Measurements from ENCODE around the gene PRKCSH.
"Not testable (repeated sequence)": the region's sequence is repeated elsewhere in the genome, so short reads cannot be mapped to it uniquely, and the experiment has no call there.

The PRKCSH gene

DNA sequence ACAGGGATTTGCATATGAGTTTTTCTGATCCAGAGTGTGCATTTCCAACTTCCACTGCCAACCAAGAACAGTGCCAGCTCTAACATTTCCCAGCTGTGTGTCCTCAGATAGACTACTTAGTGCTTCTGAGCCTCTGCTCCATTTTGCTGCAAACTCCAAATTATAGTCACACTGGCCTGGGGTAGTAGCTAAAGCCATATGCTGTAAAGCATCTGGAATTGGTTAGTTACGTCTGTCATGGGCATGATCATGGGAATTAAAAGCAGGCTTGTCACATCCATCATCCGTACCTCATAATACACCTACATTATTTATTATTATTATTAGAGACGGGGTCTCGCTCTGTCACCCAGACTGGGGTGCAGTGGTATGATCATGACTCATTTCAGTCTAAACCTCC, 38.3 kb downstream of the PRKCSH start:
- peaks cover 17% of the 10 kb centered on the region for H3K27me3 Mint-ChIP-seq
- H3K9me3 Mint-ChIP-seq = no peaks in the 10 kb centered on the region
- H3K4me1 Mint-ChIP-seq = peaks cover 6% of the 10 kb centered on the region
- no peaks in the 10 kb centered on the region for H3K36me3 Mint-ChIP-seq
- no peak for ATAC-seq
- no peak overlapping the region for H3K4me3 Mint-ChIP-seq
- no peak overlapping the region for H3K27ac Mint-ChIP-seq

DNA sequence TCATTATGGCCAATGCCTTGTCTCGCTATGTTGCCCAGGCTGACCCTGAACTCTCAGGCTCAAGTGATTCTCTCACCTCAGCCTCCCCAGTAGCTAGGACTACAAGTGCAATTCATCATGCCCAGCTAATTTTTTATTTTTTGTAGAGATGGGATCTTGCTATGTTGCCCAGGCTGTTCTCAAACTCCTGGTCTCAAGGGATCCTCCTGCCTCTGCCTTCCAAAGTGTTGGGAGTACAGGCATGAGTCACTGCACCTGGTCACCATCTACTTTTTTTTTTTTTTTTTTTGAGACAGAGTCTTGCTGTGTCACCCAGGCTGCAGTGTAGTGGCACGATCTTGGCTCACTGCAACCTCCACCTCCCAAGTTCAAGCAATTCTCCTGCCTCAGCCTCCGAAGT, 39.9 kb downstream of the PRKCSH start:
- not testable (repeated sequence) for ATAC-seq, H3K9me3 Mint-ChIP-seq, H3K36me3 Mint-ChIP-seq, H3K27ac Mint-ChIP-seq, H3K4me3 Mint-ChIP-seq
- Mint-ChIP-seq H3K4me1 (peaks cover 13% of the 10 kb centered on the region), H3K27me3 (peaks cover 25% of the 10 kb centered on the region)

DNA sequence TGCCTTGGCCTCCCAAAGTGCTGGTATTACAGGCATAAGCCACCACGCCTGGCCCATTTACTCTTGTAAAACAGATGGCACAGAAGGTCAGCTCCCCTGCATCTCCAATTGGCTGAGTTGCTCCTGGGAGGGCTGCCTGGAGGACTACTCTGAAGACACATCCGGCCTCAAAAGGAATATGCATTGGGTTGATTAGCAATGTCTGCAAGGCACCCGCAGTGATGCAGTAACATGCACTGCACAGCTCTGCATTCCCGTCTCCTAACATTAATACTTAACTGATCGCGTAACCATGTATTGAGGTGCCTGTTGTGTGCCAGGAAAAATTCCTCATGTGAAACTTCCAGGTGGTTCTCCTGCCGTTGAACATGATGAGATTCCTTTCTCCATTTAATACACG, 40.4 kb downstream of the PRKCSH start:
- H3K4me1 Mint-ChIP-seq = peaks cover 13% of the 10 kb centered on the region
- ATAC-seq = no peak
- H3K9me3 Mint-ChIP-seq = no peaks in the 10 kb centered on the region
- no peak overlapping the region for H3K4me3 Mint-ChIP-seq
- no peak overlapping the region for H3K27ac Mint-ChIP-seq
- H3K36me3 Mint-ChIP-seq = no peaks in the 10 kb centered on the region
- H3K27me3 Mint-ChIP-seq = peaks cover 26% of the 10 kb centered on the region

DNA sequence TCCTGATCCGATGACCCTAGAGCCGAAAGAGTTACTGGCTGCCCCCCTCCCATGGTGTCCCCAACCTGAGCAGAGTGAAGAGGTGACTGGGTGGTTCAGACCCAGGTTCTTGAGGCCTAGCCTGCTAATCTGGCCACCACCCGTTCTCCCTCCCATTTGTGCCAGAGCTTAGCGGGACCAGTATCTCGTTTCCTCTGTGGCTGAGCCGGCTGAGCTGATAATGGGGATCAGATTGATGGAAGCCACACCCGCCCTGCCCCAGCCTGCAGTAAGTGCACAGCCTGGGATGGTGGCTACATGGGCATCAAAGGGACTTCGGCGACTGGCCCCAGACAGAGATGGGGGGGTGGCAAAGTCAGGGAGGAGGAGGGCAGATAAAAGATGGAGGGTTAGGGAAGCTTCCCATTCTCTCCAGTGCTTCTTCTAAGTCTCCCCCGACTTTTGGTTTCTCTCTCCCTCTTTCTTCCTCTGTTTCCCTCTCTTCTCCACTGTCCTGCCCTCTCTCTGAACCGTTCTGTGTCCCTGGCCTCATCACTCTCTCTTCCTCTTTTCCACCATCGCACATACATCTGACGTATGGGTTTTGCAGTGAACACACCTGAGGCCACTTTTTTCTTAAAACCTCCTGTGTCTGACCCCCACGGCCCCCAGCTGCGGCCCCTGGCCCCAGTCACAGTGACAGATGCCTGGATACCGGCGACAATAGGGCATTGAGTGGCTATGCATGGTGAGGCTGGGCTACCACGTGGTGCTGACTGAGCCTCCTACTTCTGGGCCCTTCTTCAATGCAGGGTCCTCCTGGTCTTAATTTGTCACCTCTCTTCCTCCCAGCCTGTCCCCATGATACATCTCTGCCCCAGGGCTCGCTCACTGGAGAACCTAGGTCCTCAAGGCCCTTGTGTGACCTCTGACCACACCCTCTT, 43.0 kb downstream of the PRKCSH start:
- Mint-ChIP-seq H3K9me3 (no peaks in the 10 kb centered on the region), H3K4me3 (no peak overlapping the region), H3K27ac (peak overlapping the region; percentile 0), H3K36me3 (no peaks in the 10 kb centered on the region), H3K4me1 (peaks cover 35% of the 10 kb centered on the region), H3K27me3 (peaks cover 38% of the 10 kb centered on the region)
- ATAC-seq = no peak

DNA sequence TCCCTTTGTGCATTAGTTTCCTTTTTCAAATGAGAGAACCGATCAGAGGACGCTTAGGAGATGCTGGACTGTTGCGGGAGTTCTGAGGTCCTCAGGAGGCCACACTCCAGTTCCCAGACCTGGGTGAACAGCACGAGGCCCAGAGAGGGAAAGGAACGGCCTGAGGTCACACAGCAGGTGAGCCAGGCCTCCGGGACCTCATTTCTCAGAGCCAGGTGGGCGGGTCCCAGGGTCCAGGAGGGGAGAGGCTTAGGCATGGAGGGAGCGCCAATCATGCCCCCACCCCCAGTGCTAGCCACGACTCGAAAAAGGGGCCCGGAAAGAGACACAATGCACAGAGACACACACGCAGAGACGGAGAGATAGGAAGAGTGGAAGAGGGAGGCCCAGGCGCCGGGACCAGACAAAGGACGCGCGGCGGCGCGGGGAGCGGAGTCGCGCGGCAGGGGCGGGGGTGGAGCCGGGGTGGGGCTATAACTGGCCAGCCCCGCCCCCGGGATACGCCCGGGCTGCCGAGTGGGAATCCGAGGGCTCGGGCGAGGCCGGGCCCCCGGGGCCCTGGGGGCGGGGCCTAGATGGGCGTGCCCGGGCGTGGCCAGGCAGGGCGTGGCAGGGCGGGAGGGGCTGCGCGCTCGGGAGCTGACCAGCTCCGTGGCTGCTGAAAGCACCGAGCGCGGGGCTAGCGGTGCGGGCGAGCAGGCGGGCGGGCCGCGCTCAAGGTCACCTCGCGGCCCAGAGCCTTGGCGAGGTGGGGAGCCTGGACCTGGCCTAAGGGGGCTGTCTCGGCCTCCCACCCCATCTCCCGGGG, 43.9 kb downstream of the PRKCSH start:
- peaks cover 5% of the 10 kb centered on the region for H3K36me3 Mint-ChIP-seq
- peak overlapping the region; percentile 0 for H3K27ac Mint-ChIP-seq
- ATAC-seq = no peak
- peaks cover 38% of the 10 kb centered on the region for H3K27me3 Mint-ChIP-seq
- H3K4me1 Mint-ChIP-seq = peaks cover 35% of the 10 kb centered on the region
- H3K4me3 Mint-ChIP-seq = peak overlapping the region; percentile 49
- no peaks in the 10 kb centered on the region for H3K9me3 Mint-ChIP-seq

DNA sequence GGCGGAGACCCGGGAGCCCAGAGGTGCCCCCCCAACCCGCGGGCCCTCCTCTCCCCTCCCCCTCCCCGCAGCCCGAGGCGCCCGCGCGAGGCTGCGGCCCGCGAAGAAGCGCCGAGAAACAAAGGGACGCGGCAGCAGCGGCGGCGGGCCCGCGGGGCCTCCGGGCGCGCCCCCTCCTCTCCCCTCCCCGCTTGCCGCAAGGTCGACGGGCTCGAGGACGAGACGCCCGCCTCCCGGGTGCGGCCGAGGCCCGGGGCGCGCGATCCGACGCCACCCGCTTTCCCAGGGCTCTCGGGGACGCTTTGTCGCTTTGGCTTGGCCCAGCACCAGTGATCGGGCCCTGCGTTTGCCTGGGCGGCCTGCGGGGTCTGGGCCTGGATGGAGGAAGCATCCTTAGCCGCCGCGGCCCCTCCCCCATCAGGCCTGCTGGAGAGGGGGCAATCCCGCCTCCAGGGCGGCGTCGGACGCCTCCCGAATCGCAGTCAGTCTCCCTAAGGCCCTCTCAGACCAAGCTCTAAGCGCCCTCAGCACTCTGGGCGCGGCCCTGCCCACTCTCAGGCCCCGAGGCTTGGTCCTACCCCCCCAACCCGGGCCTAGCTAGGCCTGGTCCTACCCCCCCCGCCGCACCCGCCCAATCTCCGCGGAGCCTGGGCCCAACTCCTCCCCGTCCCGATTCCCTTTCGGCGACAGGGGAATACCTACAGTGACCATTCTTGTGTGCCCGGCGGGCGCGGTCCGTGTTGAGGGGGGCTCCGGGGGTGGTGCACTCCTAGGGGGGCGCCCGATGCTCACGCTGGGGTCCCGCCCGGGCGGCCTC, 44.7 kb downstream of the PRKCSH start:
- Mint-ChIP-seq H3K4me1 (peaks cover 35% of the 10 kb centered on the region), H3K9me3 (no peaks in the 10 kb centered on the region), H3K27ac (no peak overlapping the region), H3K4me3 (no peak overlapping the region), H3K27me3 (peaks cover 38% of the 10 kb centered on the region), H3K36me3 (peaks cover 9% of the 10 kb centered on the region)
- no peak for ATAC-seq

DNA sequence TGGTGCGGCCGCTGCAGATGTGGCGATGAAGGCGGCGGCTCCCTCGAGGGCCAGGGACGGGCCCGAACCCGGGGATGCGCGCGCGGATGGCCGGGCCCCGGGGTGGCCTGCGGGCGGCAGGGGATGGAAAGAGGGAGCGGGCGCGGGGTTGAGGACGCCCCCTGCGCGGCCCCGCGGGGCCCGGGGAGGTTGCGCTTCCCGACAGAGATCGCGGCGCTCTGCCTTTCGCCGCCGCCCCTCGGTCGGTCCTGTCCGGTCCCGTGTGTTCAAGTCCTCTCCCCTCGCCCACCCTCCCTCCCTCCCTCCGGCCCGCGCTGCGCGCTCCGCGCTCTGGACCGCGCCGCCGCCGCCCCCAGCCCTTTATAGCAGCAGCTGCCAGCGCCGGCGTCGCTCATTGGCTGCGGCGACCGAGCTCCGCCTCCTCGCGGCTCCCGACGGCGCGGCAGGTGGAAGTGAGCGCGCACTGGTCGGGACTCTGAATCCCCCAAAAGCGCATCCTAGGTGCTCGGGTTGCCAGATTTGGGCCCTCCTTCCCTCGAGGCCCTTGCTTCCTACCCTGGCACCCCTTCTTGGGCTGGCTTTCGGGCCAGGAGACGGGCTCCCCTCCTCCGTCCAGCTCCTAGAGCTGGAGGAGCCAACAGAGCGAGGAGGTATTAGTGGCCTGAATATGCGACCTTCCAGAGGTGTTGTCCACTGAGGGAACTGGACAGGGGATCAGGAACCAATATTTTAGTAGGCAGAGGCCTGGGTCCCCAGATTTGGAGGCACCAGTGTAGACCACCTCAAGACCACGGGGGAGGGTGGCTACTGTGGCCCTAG, 45.5 kb downstream of the PRKCSH start, which contains the start of gene ELAVL3:
TSS of gene ELAVL3 (minus strand) at position 332 of the 819 bp plus-strand sequence. CDS start 438 bp downstream, outside the sequence.
- H3K27ac Mint-ChIP-seq = no peak within 1 kb of the TSS
- peaks cover 38% of the 10 kb centered on the region for H3K27me3 Mint-ChIP-seq
- peaks cover 16% of the 10 kb centered on the region for H3K36me3 Mint-ChIP-seq
- ATAC-seq = no peak
- H3K4me1 Mint-ChIP-seq = peaks cover 35% of the 10 kb centered on the region
- H3K9me3 Mint-ChIP-seq = no peaks in the 10 kb centered on the region
- H3K4me3 Mint-ChIP-seq = peak within 1 kb of the TSS; percentile 81

DNA sequence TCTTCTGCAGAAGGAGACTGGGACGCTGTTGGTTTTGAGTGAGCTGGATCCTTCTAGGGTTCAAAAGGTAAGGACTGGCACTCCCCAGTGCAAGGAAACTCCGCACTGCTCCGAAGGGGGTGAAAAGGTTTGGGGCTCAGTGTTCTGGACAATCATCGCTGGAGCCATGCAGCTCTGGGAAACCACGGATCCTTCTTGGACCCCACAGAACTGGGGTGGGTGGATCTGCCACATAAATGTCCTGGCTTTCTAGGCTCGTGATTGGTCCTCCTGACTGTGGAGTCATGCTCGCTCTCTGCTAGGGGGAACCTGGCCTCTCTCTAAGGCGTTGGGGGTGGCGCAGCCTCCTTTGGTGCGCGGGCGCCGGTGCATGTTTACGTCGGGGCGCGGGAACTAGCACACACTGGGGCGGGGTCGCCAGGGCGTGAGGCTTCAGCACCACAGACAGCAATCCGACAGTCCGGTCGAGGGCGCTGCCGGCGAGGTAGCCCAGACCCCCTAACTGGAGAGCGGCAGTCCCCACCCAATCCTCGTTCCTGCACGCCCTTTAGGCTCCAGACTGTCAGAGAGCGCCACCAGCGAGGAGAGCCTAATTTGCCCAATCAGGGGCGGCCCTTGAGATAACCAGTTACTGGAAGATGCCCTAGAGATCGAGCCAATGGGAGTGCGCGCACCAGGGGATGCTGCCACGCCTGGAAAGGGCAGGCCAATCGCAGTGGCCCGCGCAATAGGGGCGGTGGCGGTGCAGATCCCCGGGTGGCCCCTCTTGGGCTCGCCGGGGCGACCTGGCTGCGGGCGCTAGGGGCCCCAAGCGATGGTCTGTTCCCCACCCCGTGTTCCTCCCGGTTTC, 46.3 kb downstream of the PRKCSH start:
- peaks cover 38% of the 10 kb centered on the region for H3K27me3 Mint-ChIP-seq
- peak overlapping the region; percentile 88 for H3K27ac Mint-ChIP-seq

DNA sequence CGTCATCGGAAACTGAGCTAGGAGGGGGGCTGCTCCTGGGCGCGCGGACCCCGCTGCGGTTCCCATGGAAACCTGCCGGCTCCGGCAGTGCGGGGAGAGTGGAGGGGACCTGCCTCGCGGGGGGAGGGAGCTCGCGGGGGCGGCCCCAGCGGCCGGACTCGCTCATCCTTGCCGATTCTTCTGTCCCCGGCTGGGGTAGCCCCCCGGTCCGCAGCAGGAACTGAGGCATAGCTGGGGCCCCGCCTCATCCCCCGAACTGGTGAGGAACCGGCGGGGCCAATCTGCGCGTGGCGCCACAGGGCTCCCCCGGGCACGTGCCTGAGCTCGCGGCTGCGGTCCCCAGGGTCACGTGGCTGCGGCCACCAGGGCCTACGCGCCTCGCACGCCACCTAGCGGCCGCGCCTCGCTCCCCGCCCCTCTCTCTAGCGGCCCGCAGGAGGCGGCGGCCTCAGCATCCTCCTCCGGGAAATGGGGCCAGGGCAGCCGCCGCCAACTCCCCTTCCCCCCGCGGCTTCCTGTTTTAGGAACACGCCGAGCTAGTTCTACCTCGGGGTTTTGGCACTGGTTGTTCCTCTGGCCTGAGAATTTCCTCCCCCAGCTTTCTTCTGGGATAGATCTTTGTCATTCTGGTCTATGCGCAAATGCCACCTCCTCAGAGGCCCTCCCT, 47.1 kb downstream of the PRKCSH start:
- Mint-ChIP-seq H3K9me3 (no peaks in the 10 kb centered on the region), H3K4me3 (peak overlapping the region; percentile 81), H3K4me1 (peaks cover 35% of the 10 kb centered on the region), H3K36me3 (peaks cover 23% of the 10 kb centered on the region), H3K27me3 (peaks cover 38% of the 10 kb centered on the region), H3K27ac (peak overlapping the region; percentile 88)
- ATAC-seq = peak; percentile 85

More for the DNA sequence above, 46.3 kb downstream of the PRKCSH start:
- Mint-ChIP-seq H3K4me3 (peak overlapping the region; percentile 81), H3K4me1 (peaks cover 35% of the 10 kb centered on the region), H3K36me3 (peaks cover 16% of the 10 kb centered on the region), H3K9me3 (no peaks in the 10 kb centered on the region)
- peak; percentile 82 for ATAC-seq

DNA sequence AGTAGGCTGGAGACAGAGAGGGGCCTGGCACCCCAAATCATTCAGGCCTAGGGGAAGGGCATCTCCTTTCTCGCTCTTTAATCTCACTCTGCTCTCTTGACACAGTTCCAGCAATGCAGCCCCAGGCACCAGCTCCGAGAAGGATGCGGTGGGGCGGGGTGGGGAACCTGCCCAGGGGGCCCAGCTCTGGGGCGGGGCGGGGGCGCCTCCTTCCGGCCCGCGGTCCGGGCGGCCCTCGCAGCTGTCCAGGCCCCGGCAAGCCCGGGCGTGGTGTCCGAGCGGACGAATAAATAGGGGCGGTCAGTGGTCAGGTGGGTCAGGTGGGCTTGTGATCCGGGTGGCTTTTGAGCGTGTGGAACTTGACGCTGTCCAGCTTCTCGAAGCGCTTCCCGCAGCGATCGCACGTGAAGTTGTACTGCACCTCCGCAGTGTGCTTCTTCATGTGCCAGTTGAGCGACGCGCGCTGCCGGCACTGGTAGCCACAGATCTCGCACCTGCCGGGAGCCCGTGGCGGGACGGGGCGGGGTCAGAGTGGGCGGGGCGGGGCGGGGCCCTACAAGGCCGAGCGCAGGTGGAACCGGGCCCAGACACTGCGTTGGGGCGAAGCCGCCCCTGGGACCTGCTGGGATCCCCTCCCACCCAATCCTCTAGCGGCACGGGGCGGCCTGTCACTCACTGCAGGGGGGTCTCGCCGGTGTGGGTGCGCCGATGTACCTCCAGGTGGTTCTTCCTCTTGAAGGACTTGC, 48.1 kb downstream of the PRKCSH start:
- Mint-ChIP-seq H3K4me3 (no peak overlapping the region), H3K27ac (peak overlapping the region; percentile 88), H3K27me3 (peaks cover 33% of the 10 kb centered on the region), H3K9me3 (no peaks in the 10 kb centered on the region), H3K36me3 (peaks cover 25% of the 10 kb centered on the region), H3K4me1 (peaks cover 31% of the 10 kb centered on the region)
- ATAC-seq = no peak

DNA sequence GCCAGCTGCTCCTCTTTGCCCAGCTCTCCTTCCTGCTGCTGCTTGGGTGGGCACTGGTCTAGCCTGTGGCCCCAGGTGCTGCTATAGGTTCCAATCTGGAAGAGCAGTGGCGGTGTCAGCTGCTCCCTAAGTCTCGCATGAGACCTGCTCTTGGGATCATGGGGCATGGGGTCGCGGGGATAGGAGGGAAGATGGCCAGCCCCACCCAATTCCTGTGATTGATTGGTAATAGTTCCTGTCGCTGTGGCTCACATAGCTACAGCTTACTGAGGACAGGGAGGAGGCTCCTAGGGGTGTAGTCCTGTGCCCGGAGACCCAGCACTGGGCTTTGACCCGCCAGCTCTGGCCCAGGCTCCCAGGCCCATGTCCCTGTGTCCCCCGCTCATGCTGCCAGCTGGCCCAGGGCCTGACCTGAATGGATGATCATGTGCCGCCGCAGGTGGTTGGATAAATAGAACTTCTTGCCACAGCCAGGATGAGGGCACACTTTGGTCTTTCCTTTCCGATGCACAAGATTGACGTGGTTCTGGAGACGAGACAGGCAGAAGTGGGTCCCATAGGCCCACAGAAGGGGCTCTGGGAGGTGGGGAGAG, 49.9 kb downstream of the PRKCSH start:
- no peak for ATAC-seq
- Mint-ChIP-seq H3K4me3 (no peak overlapping the region), H3K36me3 (peaks cover 39% of the 10 kb centered on the region), H3K4me1 (peaks cover 22% of the 10 kb centered on the region), H3K27ac (no peak overlapping the region), H3K9me3 (no peaks in the 10 kb centered on the region), H3K27me3 (peaks cover 22% of the 10 kb centered on the region)
